Trophoblast cell (in vitro differentiated cells and primary cell): ENCODE results near the gene FALEC.

Source experiments
- DNase-seq, 2 donors: peaks; one replicate each; pipeline ENCODE4 v3.0.0-alpha.2; 2016
- H2AFZ ChIP-seq: 2 replicates; pipeline ENCODE4 v1.6.1; 2013; ENCODE audit warnings: low read length, moderate library complexity, mild to moderate bottlenecking; ENCODE audit not compliant: insufficient read depth, poor library complexity
- H2AK5ac ChIP-seq: 2 replicates; pipeline ENCODE4 v1.6.1; 2013; ENCODE audit warnings: mild to moderate bottlenecking, low read length
- H2BK120ac ChIP-seq: 2 replicates; pipeline ENCODE4 v1.6.1; 2013; ENCODE audit warnings: low read length, mild to moderate bottlenecking, moderate library complexity; ENCODE audit not compliant: insufficient read depth, poor library complexity
- H2BK12ac ChIP-seq: 2 replicates; pipeline ENCODE4 v1.6.1; 2013; ENCODE audit warnings: mild to moderate bottlenecking, low read length, moderate library complexity
- H2BK5ac ChIP-seq: 2 replicates; pipeline ENCODE4 v1.6.1; 2013; ENCODE audit warnings: low read length, low read depth, moderate library complexity, mild to moderate bottlenecking; ENCODE audit not compliant: poor library complexity
- H3K14ac ChIP-seq: 2 replicates; pipeline ENCODE4 v1.6.1; 2013; ENCODE audit warnings: mild to moderate bottlenecking, low read length
- H3K18ac ChIP-seq: 2 replicates; pipeline ENCODE4 v1.6.1; 2013; ENCODE audit warnings: mild to moderate bottlenecking, low read length
- H3K23ac ChIP-seq: 2 replicates; pipeline ENCODE4 v1.6.1; 2013; ENCODE audit warnings: low read length
- H3K27ac ChIP-seq: 2 replicates; pipeline ENCODE4 v1.5.1; 2013; ENCODE audit warnings: low read depth, mild to moderate bottlenecking, inconsistent platforms, low read length, moderate library complexity
- H3K27me3 ChIP-seq: 2 replicates; pipeline ENCODE4 v1.6.1; 2013; ENCODE audit warnings: inconsistent platforms, mild to moderate bottlenecking, low read length, moderate library complexity; ENCODE audit not compliant: insufficient read depth
- H3K36me3 ChIP-seq, 2 experiments: 1 replicate in 1 of 2; 2 replicates in 1 of 2; pipeline ENCODE4 v1.6.1; 2013; ENCODE audit warnings: low read length in 2 of 2, mild to moderate bottlenecking in 2 of 2, moderate library complexity in 1 of 2; ENCODE audit not compliant: insufficient read depth in 2 of 2, control insufficient read depth in 1 of 2
- H3K4ac ChIP-seq: 2 replicates; pipeline ENCODE4 v1.6.1; 2013; ENCODE audit warnings: low read depth, mild to moderate bottlenecking, low read length, moderate library complexity
- H3K4me1 ChIP-seq, 2 experiments: 1 replicate in 1 of 2; 2 replicates in 1 of 2; pipeline ENCODE4 v1.6.1; 2013; ENCODE audit warnings: low read length in 2 of 2, mild to moderate bottlenecking in 2 of 2, moderate library complexity in 1 of 2; ENCODE audit not compliant: insufficient read depth in 2 of 2, control insufficient read depth in 1 of 2
- H3K4me2 ChIP-seq: 2 replicates; pipeline ENCODE4 v1.6.1; 2013; ENCODE audit warnings: inconsistent platforms, mild to moderate bottlenecking, low read length, moderate library complexity
- H3K4me3 ChIP-seq: 2 replicates; pipeline ENCODE4 v1.5.1; 2013; ENCODE audit warnings: mild to moderate bottlenecking, low read depth, low read length, inconsistent platforms
- H3K79me1 ChIP-seq: one replicate; pipeline ENCODE4 v1.6.1; 2013; ENCODE audit warnings: low read length
- H3K79me2 ChIP-seq: 2 replicates; pipeline ENCODE4 v1.6.1; 2013; ENCODE audit warnings: low read length, mild to moderate bottlenecking; ENCODE audit not compliant: control insufficient read depth, insufficient read depth, poor library complexity
- H3K9ac ChIP-seq: 2 replicates; pipeline ENCODE4 v1.6.1; 2013; ENCODE audit warnings: mild to moderate bottlenecking, low read length
- H3K9me3 ChIP-seq: 2 replicates; pipeline ENCODE4 v1.6.1; 2013; ENCODE audit warnings: low read depth, mild to moderate bottlenecking, control low read depth, inconsistent platforms, low read length; ENCODE audit not compliant: insufficient read depth
- H4K12ac ChIP-seq: 2 replicates; pipeline ENCODE4 v1.6.1; 2013; ENCODE audit warnings: low read depth, mild to moderate bottlenecking, low read length, moderate library complexity
- H4K8ac ChIP-seq: 2 replicates; pipeline ENCODE4 v1.6.1; 2013; ENCODE audit warnings: low read depth, mild to moderate bottlenecking, low read length, moderate library complexity
- H4K91ac ChIP-seq: one replicate; pipeline ENCODE4 v1.6.1; 2013; ENCODE audit warnings: low read depth, mild to moderate bottlenecking, low read length, moderate library complexity
- WGBS: extraction: QIAGEN DNeasy Blood & Tissue Kit; methylation state at CpG from one replicate; pipeline ENCODE4 v1.1.7; 2013; ENCODE audit warnings: missing lambda C conversion rate; ENCODE audit not compliant: insufficient read length, insufficient coverage; ENCODE audit errors: extremely low coverage; 5-methylcytosine and 5-hydroxymethylcytosine counted together

The FALEC gene

GRCh38 chr1:150562446-150563339 is 47.1 kb downstream of the FALEC start:
- peak overlapping the region; percentile 12 for H3K9ac ChIP-seq
- peak overlapping the region; percentile 50 for H4K12ac ChIP-seq
- peaks cover 5 to 8% of the 10 kb centered on the region in 2 experiments for H3K36me3 ChIP-seq
- no peaks in the 10 kb centered on the region for H3K27me3 ChIP-seq
- H3K79me2 ChIP-seq, result peaks cover 21% of the 10 kb centered on the region
- H3K18ac ChIP-seq, result peak overlapping the region; percentile 85
- peaks cover 42 to 45% of the 10 kb centered on the region in 2 experiments for H3K4me1 ChIP-seq
- no peak overlapping the region for H2AFZ ChIP-seq
- H4K8ac ChIP-seq, result peak overlapping the region; percentile 77
- peak overlapping the region; percentile 98 for H2BK5ac ChIP-seq
- H2BK12ac ChIP-seq, result peak overlapping the region; percentile 72
- H3K4me3 ChIP-seq, result no peak overlapping the region
- peak overlapping the region; percentile 97 for H2BK120ac ChIP-seq
- no peaks in the 10 kb centered on the region for H3K9me3 ChIP-seq
- H3K79me1 ChIP-seq, result peaks cover 49% of the 10 kb centered on the region
- no peak overlapping the region for H3K23ac ChIP-seq
- H4K91ac ChIP-seq, result peak overlapping the region; percentile 96
- peak overlapping the region; percentile 85 for H2AK5ac ChIP-seq
- WGBS, result no CpG with 5 or more reads among the region's 4 CpGs
- peak overlapping the region; percentile 82 for H3K14ac ChIP-seq
- peak; percentile 74 to 77 for DNase-seq
- peak overlapping the region; percentile 100 for H3K27ac ChIP-seq
- H3K4ac ChIP-seq, result peak overlapping the region; percentile 53
- peak overlapping the region; percentile 78 for H3K4me2 ChIP-seq

DNA sequence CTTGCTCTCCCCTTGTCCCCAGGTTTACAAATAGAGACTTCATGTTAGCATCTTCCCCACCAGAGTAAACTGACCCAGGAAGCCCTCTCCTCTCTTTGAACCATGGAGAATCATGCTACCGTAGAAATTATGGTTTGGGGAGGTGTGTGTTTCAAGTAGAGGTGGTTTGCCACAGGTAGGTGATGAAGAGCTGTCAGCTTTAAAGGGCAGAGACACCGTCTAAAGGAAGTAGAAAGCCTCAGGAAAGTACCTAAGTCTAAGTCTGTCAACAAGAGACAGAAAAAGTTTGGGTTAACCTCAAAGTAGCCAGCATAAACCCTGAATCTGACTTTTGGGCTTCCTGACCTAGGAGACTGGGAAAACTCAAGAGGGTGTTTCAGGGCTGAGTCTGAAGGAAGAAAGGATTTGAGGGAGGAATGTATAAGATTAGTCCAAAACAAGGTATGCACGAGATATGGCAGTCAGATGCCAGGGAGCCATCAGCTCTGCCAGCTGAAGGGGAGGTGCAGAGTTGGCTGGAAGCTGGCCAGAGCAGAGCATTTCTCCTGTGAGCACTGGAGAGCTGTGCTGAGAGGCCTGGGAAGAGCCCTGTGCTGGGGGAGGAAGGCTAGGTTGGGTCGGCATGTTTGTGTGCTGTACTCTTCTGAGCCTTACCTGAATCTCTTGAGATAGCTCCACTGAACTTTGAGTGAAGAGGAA is 47.9 kb downstream of the FALEC start:
- H3K9me3 ChIP-seq, result no peaks in the 10 kb centered on the region
- peak overlapping the region; percentile 29 for H2BK120ac ChIP-seq
- peak overlapping the region; percentile 39 for H3K14ac ChIP-seq
- H2BK5ac ChIP-seq, result peak overlapping the region; percentile 43
- peak overlapping the region; percentile 100 for H3K27ac ChIP-seq
- H2AK5ac ChIP-seq, result peak overlapping the region; percentile 40
- no peak overlapping the region for H3K4me3 ChIP-seq
- H2AFZ ChIP-seq, result no peak overlapping the region
- H4K91ac ChIP-seq, result peak overlapping the region; percentile 96
- H3K9ac ChIP-seq, result no peak overlapping the region
- peaks cover 1 to 2% of the 10 kb centered on the region in 2 experiments for H3K36me3 ChIP-seq
- no peaks in the 10 kb centered on the region for H3K27me3 ChIP-seq
- H3K79me2 ChIP-seq, result peaks cover 21% of the 10 kb centered on the region
- H3K4me2 ChIP-seq, result no peak overlapping the region
- H3K23ac ChIP-seq, result no peak overlapping the region
- H3K4ac ChIP-seq, result peak overlapping the region; percentile 76
- H2BK12ac ChIP-seq, result peak overlapping the region; percentile 72
- no CpG with 5 or more reads among the region's 4 CpGs for WGBS
- H3K4me1 ChIP-seq, result peaks cover 42 to 44% of the 10 kb centered on the region in 2 experiments
- H3K79me1 ChIP-seq, result peaks cover 53% of the 10 kb centered on the region
- H4K8ac ChIP-seq, result peak overlapping the region; percentile 37
- DNase-seq, result peak in 1 of 2 donors; percentile 29
- H3K18ac ChIP-seq, result peak overlapping the region; percentile 60
- H4K12ac ChIP-seq, result no peak overlapping the region

- Histone ChIP-seq H4K8ac (no peak overlapping the region), H3K9me3 (no peaks in the 10 kb centered on the region), H3K18ac (peak overlapping the region; percentile 60), H3K27ac (peak overlapping the region; percentile 100), H4K91ac (peak overlapping the region; percentile 48), H2BK12ac (no peak overlapping the region), H2AFZ (no peak overlapping the region), H3K4me2 (no peak overlapping the region), H3K4me1 (peaks cover 38 to 44% of the 10 kb centered on the region in 2 experiments), H2BK120ac (no peak overlapping the region), H3K36me3 (peaks cover 0 to 1% of the 10 kb centered on the region in 2 experiments), H3K4ac (peak overlapping the region; percentile 14), H3K14ac (no peak overlapping the region), H2AK5ac (no peak overlapping the region), H4K12ac (no peak overlapping the region), H3K79me2 (peaks cover 21% of the 10 kb centered on the region), H3K9ac (no peak overlapping the region), H3K23ac (no peak overlapping the region), H2BK5ac (no peak overlapping the region), H3K4me3 (no peak overlapping the region), H3K79me1 (peaks cover 53% of the 10 kb centered on the region), H3K27me3 (no peaks in the 10 kb centered on the region)
- no CpG with 5 or more reads among the region's 5 CpGs for WGBS
- peak in 1 of 2 donors; percentile 59 for DNase-seq
Observed at GRCh38 chr1:150564051-150564991, 48.8 kb downstream of the FALEC start.
